Keratinocyte (primary cell): ENCODE data around the gene EYS. TPM values are rescaled to one million over a fixed set of nuclear protein-coding genes. Genes with fewer than 3 reads are reported as not detected.

Experiments used
- DNase-seq: peaks from one replicate; pipeline ENCODE4 v3.0.0-alpha.2; 2011; ENCODE audit warnings: low read depth, missing footprints, low spot score
- FAIRE-seq: peaks from 2 replicates; lab custom pipeline; 2011; peaks lifted over from hg19 to GRCh38; lab: Jason Lieb, UNC
- H2AFZ ChIP-seq: 2 replicates; pipeline ENCODE4 v1.6.0; 2012; ENCODE audit warnings: low read length, control low read depth, inconsistent platforms; ENCODE audit not compliant: control insufficient read depth
- H3K27ac ChIP-seq: 2 replicates; pipeline ENCODE4 v1.5.1; 2011; ENCODE audit warnings: low read length; ENCODE audit not compliant: control insufficient read depth, insufficient read depth
- H3K27me3 ChIP-seq: 3 replicates; pipeline ENCODE4 v1.6.0; 2011; ENCODE audit warnings: low read length; ENCODE audit not compliant: control insufficient read depth, insufficient read depth; ENCODE audit errors: extremely low read depth
- H3K36me3 ChIP-seq, 2 experiments: 2 replicates in 1 of 2; 3 replicates in 1 of 2; pipeline ENCODE4 v1.5.1; 2011; ENCODE audit warnings: low read length in 2 of 2, mild to moderate bottlenecking in 1 of 2; ENCODE audit not compliant: control insufficient read depth in 2 of 2, insufficient read depth in 2 of 2; ENCODE audit errors: extremely low read depth in 1 of 2
- H3K4me1 ChIP-seq: 3 replicates; pipeline ENCODE4 v1.5.1; 2011; ENCODE audit warnings: low read length; ENCODE audit not compliant: control insufficient read depth, insufficient read depth; ENCODE audit errors: extremely low read depth
- H3K4me2 ChIP-seq: 3 replicates; pipeline ENCODE4 v1.6.0; 2011; ENCODE audit warnings: low read depth, low read length; ENCODE audit not compliant: control insufficient read depth, insufficient read depth; ENCODE audit errors: extremely low read depth
- H3K4me3 ChIP-seq, 3 experiments: fragments of 200-600 bp in 1 of 3; sonication (generic) in 1 of 3; 2 replicates in 2 of 3; 3 replicates in 1 of 3; pipeline ENCODE4 v1.5.1; 2011 to 2016; ENCODE audit warnings: low read length in 3 of 3, mild to moderate bottlenecking in 3 of 3, control low read depth in 2 of 3, inconsistent platforms in 1 of 3, low read depth in 1 of 3, mixed read lengths in 1 of 3, mixed run types in 1 of 3, moderate library complexity in 1 of 3; ENCODE audit not compliant: control insufficient read depth in 2 of 3, insufficient read depth in 2 of 3; ENCODE audit errors: extremely low read depth in 1 of 3
- H3K79me2 ChIP-seq: 2 replicates; pipeline ENCODE4 v1.6.0; 2012; ENCODE audit warnings: low read length; ENCODE audit not compliant: control insufficient read depth, insufficient read depth
- H3K9ac ChIP-seq: 3 replicates; pipeline ENCODE4 v1.6.0; 2011; ENCODE audit warnings: low read length; ENCODE audit not compliant: control insufficient read depth, insufficient read depth; ENCODE audit errors: extremely low read depth
- H3K9me1 ChIP-seq: 3 replicates; pipeline ENCODE4 v1.6.0; 2011; ENCODE audit warnings: low read length; ENCODE audit not compliant: control insufficient read depth, insufficient read depth; ENCODE audit errors: extremely low read depth
- H3K9me3 ChIP-seq: 2 replicates; pipeline ENCODE4 v1.5.1; 2012; ENCODE audit warnings: low read depth, low read length; ENCODE audit not compliant: control insufficient read depth
- H4K20me1 ChIP-seq: 3 replicates; pipeline ENCODE4 v1.6.0; 2011; ENCODE audit warnings: low read length; ENCODE audit not compliant: control insufficient read depth, insufficient read depth; ENCODE audit errors: extremely low read depth
- EZH2 ChIP-seq: IDR thresholded peaks from one replicate; pipeline ENCODE4 v1.6.1; 2012; ENCODE audit warnings: inconsistent platforms, mild to moderate bottlenecking, low read length, moderate library complexity
- dilution Hi-C: fragments of 300-500 bp; cut with MboI; formaldehyde crosslinking; loops from one replicate; pipeline ENCODE4 v1.7.0; 2020; ENCODE audit warnings: low sequenced_read_pairs; ENCODE audit not compliant: extremely low pct_ligation_motif_present
- polyA plus RNA-seq, 5 experiments: library from polyadenylated mRNA; depleted of rRNA in 3 of 5; stranded (reverse) in 3 of 5; stranded (forward) in 1 of 5; unstranded in 1 of 5; fragments of >200 nt; gene quantifications; 1 replicate in 1 of 5; 2 replicates in 3 of 5; 3 replicates in 1 of 5; pipeline versions ENCODE4 v1.2.1 to v1.2.3, GENCODE V29; 2011 to 2012; ENCODE audit warnings: missing spikeins in 2 of 5, low read depth in 1 of 5, low replicate concordance in 1 of 5
- TF ChIP-seq, protein P1 (sequence below), 3 experiments: IDR thresholded peaks in 1 of 3; conservative IDR thresholded peaks in 1 of 3; optimal IDR thresholded peaks in 1 of 3; 2 replicates in 2 of 3; 3 replicates in 1 of 3; pipeline versions ENCODE3 to v1.5.1; 2011; ENCODE audit warnings: low read length in 3 of 3, mild to moderate bottlenecking in 3 of 3, moderate library complexity in 2 of 3, control low read depth in 1 of 3, inconsistent platforms in 1 of 3; ENCODE audit not compliant: insufficient read depth in 2 of 3; ENCODE audit errors: extremely low read depth in 1 of 3

Gene EYS
- polyA plus RNA-seq, 1 donor (not counting 4 experiments of a cell fraction or from before 2014, with no cell fraction given), result 0.34 TPM

DNA sequence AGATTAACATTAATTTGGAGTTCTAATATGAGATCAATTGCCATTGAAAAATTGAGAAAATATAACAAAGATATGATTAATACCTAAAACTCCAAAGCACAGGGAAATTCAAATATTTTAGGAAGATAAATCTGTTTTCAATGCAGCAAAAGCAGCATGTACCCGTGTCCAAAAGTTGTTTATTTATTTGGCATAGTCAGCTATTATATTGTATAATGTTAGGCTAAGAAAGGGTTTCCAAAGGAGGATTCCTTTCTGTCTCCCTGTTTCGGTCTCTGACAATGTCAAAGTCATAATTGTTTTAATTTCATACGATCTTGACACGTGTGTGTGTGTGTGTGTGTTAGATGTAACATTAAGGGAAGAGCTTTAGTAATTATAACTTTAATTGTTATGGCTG is 914.5 kb downstream of the EYS start:
- DNase-seq (no peak), FAIRE-seq (no peak)
- Histone ChIP-seq H3K4me3 (no peak overlapping the region), H3K4me2 (no peak overlapping the region), H3K27me3 (no peaks in the 10 kb centered on the region), H2AFZ (no peak overlapping the region), H3K9ac (no peak overlapping the region), H3K9me3 (no peaks in the 10 kb centered on the region), H3K36me3 (no peaks in the 10 kb centered on the region), H3K27ac (no peak overlapping the region), H4K20me1 (no peaks in the 10 kb centered on the region), H3K79me2 (no peaks in the 10 kb centered on the region), H3K9me1 (no peaks in the 10 kb centered on the region), H3K4me1 (no peaks in the 10 kb centered on the region)
- dilution Hi-C loops, result no loop called here
- TF ChIP-seq EZH2, result no peak
- TF ChIP-seq, protein P1, sequence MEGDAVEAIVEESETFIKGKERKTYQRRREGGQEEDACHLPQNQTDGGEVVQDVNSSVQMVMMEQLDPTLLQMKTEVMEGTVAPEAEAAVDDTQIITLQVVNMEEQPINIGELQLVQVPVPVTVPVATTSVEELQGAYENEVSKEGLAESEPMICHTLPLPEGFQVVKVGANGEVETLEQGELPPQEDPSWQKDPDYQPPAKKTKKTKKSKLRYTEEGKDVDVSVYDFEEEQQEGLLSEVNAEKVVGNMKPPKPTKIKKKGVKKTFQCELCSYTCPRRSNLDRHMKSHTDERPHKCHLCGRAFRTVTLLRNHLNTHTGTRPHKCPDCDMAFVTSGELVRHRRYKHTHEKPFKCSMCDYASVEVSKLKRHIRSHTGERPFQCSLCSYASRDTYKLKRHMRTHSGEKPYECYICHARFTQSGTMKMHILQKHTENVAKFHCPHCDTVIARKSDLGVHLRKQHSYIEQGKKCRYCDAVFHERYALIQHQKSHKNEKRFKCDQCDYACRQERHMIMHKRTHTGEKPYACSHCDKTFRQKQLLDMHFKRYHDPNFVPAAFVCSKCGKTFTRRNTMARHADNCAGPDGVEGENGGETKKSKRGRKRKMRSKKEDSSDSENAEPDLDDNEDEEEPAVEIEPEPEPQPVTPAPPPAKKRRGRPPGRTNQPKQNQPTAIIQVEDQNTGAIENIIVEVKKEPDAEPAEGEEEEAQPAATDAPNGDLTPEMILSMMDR (optimal IDR thresholded peaks at IDR 0.05 in 1 of 3, IDR thresholded peaks at IDR 0.05 in 1 of 3, conservative IDR thresholded peaks at IDR 0.05 in 1 of 3; ENCODE audit: extremely low read depth in 1 of 3, insufficient read depth in 2 of 3, low read length in 3 of 3), result no peak

DNA sequence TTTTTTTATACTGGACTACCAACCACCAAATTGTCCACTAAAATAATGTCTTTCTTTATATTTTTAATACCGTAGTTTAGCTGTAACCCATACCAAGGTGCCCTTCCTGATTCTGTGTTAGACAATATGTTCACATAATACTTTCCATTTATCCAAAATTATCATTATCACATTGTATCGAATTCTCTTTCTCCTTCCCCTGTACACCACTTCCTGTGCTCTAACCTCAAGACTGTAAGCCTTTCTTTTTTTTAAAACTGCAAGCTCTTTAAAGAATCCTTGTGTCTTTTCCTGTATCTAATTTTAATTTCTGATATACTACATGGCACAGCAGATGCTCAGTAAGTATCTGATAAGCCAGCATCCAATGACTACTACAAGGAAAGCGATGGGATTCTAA is 917.5 kb downstream of the EYS start:
- Histone ChIP-seq H3K4me3 (no peak overlapping the region), H3K9me3 (no peaks in the 10 kb centered on the region), H3K4me1 (no peaks in the 10 kb centered on the region), H4K20me1 (no peaks in the 10 kb centered on the region), H2AFZ (no peak overlapping the region), H3K4me2 (no peak overlapping the region), H3K79me2 (no peaks in the 10 kb centered on the region), H3K9ac (no peak overlapping the region), H3K27me3 (no peaks in the 10 kb centered on the region), H3K9me1 (no peaks in the 10 kb centered on the region), H3K27ac (no peak overlapping the region), H3K36me3 (no peaks in the 10 kb centered on the region)
- FAIRE-seq, result no peak
- dilution Hi-C loops, result no loop called here
- TF ChIP-seq EZH2, result no peak
- TF ChIP-seq, protein P1 (optimal IDR thresholded peaks at IDR 0.05 in 1 of 3, IDR thresholded peaks at IDR 0.05 in 1 of 3, conservative IDR thresholded peaks at IDR 0.05 in 1 of 3; ENCODE audit: extremely low read depth in 1 of 3, insufficient read depth in 2 of 3, low read length in 3 of 3), result no peak
- no peak for DNase-seq
